WTC11 (cell line): ENCODE data around the gene RABGAP1. TPM values are rescaled to one million over a fixed set of nuclear protein-coding genes. Genes with fewer than 3 reads are reported as not detected.

Experiments used
- ATAC-seq: fragments of 200-7000 bp; cut with Tn5 transposase; 2 replicates; pipeline ENCODE4 v1.10.0; 2021; ENCODE audit warnings: mild to moderate bottlenecking, moderate library complexity
- CTCF ChIA-PET: fragments of 300-600 bp; sonication (Branson Sonifier 250); formaldehyde crosslinking; loops from one replicate; lab custom pipeline; 2021; ENCODE audit warnings: antibody characterized with exemption; lab: Charles Lee
- POLR2A ChIA-PET: fragments of 350-600 bp; sonication (Branson Sonifier 250); formaldehyde crosslinking; loops from one replicate; lab custom pipeline; 2021; ENCODE audit warnings: antibody characterized with exemption; lab: Charles Lee
- DNase-seq: peaks from one replicate; pipeline ENCODE4 v3.0.0; 2021; ENCODE audit warnings: low spot score
- H3K27ac Mint-ChIP-seq: 2 replicates; pipeline ENCODE4 v1.8.0; 2021; ENCODE audit warnings: mixed read lengths
- H3K27me3 Mint-ChIP-seq: 2 replicates; pipeline ENCODE4 v1.8.0; 2021; ENCODE audit warnings: low read depth, mild to moderate bottlenecking, moderate library complexity, mixed read lengths
- H3K36me3 Mint-ChIP-seq: 2 replicates; pipeline ENCODE4 v1.8.0; 2021; ENCODE audit warnings: mixed read lengths
- H3K4me1 Mint-ChIP-seq: 2 replicates; pipeline ENCODE4 v1.8.0; 2022; ENCODE audit warnings: mixed read lengths
- H3K4me3 Mint-ChIP-seq: 2 replicates; pipeline ENCODE4 v1.8.0; 2021; ENCODE audit warnings: mild to moderate bottlenecking, moderate library complexity, mixed read lengths
- H3K9me3 Mint-ChIP-seq: 2 replicates; pipeline ENCODE4 v1.8.0; 2021; ENCODE audit warnings: mixed read lengths
- ATF1 ChIP-seq: sonication (generic); formaldehyde crosslinking; IDR thresholded peaks from 2 replicates; pipeline ENCODE4 v1.8.1; 2023; ENCODE audit warnings: mild to moderate bottlenecking, moderate library complexity, missing genetic modification reagents
- CREB1 ChIP-seq: sonication (generic); formaldehyde crosslinking; IDR thresholded peaks from 2 replicates; pipeline ENCODE4 v1.8.0; 2023; ENCODE audit warnings: mild to moderate bottlenecking, missing genetic modification reagents
- EMX1 ChIP-seq: fragments of 250-450 bp; sonication (Bioruptor Pico); IDR thresholded peaks from 2 replicates; pipeline ENCODE4 v1.8.0; 2021; ENCODE audit warnings: mild to moderate bottlenecking
- ESRRA ChIP-seq: sonication (generic); formaldehyde crosslinking; IDR thresholded peaks from 2 replicates; pipeline ENCODE4 v1.8.1; 2022; ENCODE audit warnings: mild to moderate bottlenecking, missing genetic modification reagents, borderline replicate concordance
- ETV6 ChIP-seq: sonication (generic); formaldehyde crosslinking; IDR thresholded peaks from 2 replicates; pipeline ENCODE4 v1.8.1; 2022; ENCODE audit warnings: mild to moderate bottlenecking, missing genetic modification reagents
- NR3C1 ChIP-seq: sonication (generic); formaldehyde crosslinking; conservative IDR thresholded peaks from 2 replicates; pipeline ENCODE4 v1.8.1; 2023; ENCODE audit warnings: low read depth, mild to moderate bottlenecking, missing genetic modification reagents
- ZNF121 ChIP-seq: sonication (generic); formaldehyde crosslinking; IDR thresholded peaks from 2 replicates; pipeline ENCODE4 v1.8.0; 2023; ENCODE audit warnings: missing genetic modification reagents
- ZNF232 ChIP-seq: sonication (generic); formaldehyde crosslinking; IDR thresholded peaks from 2 replicates; pipeline ENCODE4 v1.8.0; 2022; ENCODE audit warnings: mild to moderate bottlenecking, missing genetic modification reagents
- ZNF263 ChIP-seq: sonication (generic); formaldehyde crosslinking; IDR thresholded peaks from 2 replicates; pipeline ENCODE4 v1.8.1; 2022; ENCODE audit warnings: low read depth, mild to moderate bottlenecking, moderate library complexity, missing genetic modification reagents
- ZNF423 ChIP-seq: fragments of 250-450 bp; sonication (Bioruptor Pico); IDR thresholded peaks from 2 replicates; pipeline ENCODE4 v2.1.2; 2022; ENCODE audit warnings: mild to moderate bottlenecking, moderate library complexity
- total RNA-seq: library from RNA; stranded (reverse); gene quantifications from 3 replicates; pipeline ENCODE4 v1.2.3, GENCODE V29; 2021
- TF ChIP-seq, protein P1 (sequence below): sonication (generic); formaldehyde crosslinking; IDR thresholded peaks from 2 replicates; pipeline ENCODE4 v1.8.0; 2022; ENCODE audit warnings: mild to moderate bottlenecking, missing genetic modification reagents
- TF ChIP-seq, protein P2 (sequence below): sonication (generic); formaldehyde crosslinking; IDR thresholded peaks from 2 replicates; pipeline ENCODE4 v1.8.0; 2023; ENCODE audit warnings: mild to moderate bottlenecking, missing genetic modification reagents
- TF ChIP-seq, protein P3 (sequence below): sonication (generic); formaldehyde crosslinking; IDR thresholded peaks from 2 replicates; pipeline ENCODE4 v1.8.1; 2022; ENCODE audit warnings: low read depth, mild to moderate bottlenecking, moderate library complexity, missing genetic modification reagents, borderline replicate concordance
- TF ChIP-seq, protein P4 (sequence below): sonication (generic); formaldehyde crosslinking; IDR thresholded peaks from 2 replicates; pipeline ENCODE4 v1.8.0; 2022; ENCODE audit warnings: mild to moderate bottlenecking, missing genetic modification reagents
- TF ChIP-seq, protein P5 (sequence below): sonication (generic); formaldehyde crosslinking; IDR thresholded peaks from 2 replicates; pipeline ENCODE4 v1.8.1; 2022; ENCODE audit warnings: low read depth, missing genetic modification reagents, borderline replicate concordance
- TF ChIP-seq, protein P6 (sequence below): fragments of 250-450 bp; sonication (Bioruptor Pico); IDR thresholded peaks from 2 replicates; pipeline ENCODE4 v1.9.0; 2021; ENCODE audit warnings: moderate library complexity, mild to moderate bottlenecking, inconsistent platforms, borderline replicate concordance
- TF ChIP-seq, protein P7 (sequence below): sonication (generic); formaldehyde crosslinking; IDR thresholded peaks from 2 replicates; pipeline ENCODE4 v1.8.0; 2023; ENCODE audit warnings: missing genetic modification reagents
- TF ChIP-seq, protein P8 (sequence below): fragments of 250-450 bp; sonication (Bioruptor Pico); IDR thresholded peaks from 2 replicates; pipeline ENCODE4 v1.9.0; 2021; ENCODE audit warnings: mild to moderate bottlenecking
- TF ChIP-seq, protein P9 (sequence below): sonication (generic); formaldehyde crosslinking; IDR thresholded peaks from 2 replicates; pipeline ENCODE4 v1.8.1; 2023; ENCODE audit warnings: mild to moderate bottlenecking, missing genetic modification reagents, borderline replicate concordance
- TF ChIP-seq, protein P10 (sequence below): sonication (generic); formaldehyde crosslinking; IDR thresholded peaks from 2 replicates; pipeline ENCODE4 v1.8.1; 2023; ENCODE audit warnings: mild to moderate bottlenecking, missing genetic modification reagents, moderate library complexity

Gene RABGAP1
- total RNA-seq, 1 experiment from 2014 or later: 38.1 TPM

DNA sequence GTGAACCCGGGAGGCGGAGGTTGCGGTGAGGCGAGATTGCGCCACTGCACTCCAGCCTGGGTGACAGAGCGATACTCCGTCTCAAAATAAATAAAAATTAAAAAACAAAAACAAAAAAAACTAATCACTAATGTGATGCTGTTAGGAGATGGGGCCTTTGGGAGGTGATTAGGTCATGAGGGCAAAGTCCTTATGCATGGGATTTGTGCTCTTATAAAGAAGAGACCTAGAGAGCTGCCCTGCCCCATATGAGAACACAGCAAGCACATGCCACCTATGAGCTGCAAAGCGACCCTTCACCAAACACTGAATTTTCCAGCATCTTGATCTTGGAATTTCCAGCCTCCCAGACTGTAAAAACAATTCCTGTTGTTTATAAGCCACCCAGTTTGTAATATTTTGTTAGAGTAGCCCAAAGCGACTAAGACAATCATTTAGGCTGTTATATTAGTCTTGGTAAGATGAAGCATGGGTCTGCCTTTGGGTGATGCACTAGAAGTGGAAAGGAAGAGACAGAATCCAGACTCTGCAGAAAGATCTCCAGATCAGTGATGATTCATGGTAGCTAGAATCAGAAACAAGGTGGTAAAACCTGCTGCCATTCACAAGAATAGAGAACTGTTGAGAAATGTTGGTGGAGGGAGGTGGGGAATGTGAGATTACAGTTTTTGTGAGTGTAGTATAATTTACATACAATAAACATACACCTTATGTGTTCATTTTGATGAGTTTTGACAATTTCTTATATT, 118.8 kb downstream of the RABGAP1 start:
- no peak overlapping the region for H3K4me3 Mint-ChIP-seq
- no peak for DNase-seq
- POLR2A ChIA-PET: no interaction called here
- no peak for ATAC-seq
- TF ChIP-seq NR3C1 (CRISPR knock-in tag): no peak
- TF ChIP-seq ESRRA (CRISPR knock-in tag): no peak
- TF ChIP-seq, protein P1, sequence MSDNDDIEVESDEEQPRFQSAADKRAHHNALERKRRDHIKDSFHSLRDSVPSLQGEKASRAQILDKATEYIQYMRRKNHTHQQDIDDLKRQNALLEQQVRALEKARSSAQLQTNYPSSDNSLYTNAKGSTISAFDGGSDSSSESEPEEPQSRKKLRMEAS: no peak
- TF ChIP-seq ATF1 (CRISPR knock-in tag): no peak
- TF ChIP-seq, protein P2, sequence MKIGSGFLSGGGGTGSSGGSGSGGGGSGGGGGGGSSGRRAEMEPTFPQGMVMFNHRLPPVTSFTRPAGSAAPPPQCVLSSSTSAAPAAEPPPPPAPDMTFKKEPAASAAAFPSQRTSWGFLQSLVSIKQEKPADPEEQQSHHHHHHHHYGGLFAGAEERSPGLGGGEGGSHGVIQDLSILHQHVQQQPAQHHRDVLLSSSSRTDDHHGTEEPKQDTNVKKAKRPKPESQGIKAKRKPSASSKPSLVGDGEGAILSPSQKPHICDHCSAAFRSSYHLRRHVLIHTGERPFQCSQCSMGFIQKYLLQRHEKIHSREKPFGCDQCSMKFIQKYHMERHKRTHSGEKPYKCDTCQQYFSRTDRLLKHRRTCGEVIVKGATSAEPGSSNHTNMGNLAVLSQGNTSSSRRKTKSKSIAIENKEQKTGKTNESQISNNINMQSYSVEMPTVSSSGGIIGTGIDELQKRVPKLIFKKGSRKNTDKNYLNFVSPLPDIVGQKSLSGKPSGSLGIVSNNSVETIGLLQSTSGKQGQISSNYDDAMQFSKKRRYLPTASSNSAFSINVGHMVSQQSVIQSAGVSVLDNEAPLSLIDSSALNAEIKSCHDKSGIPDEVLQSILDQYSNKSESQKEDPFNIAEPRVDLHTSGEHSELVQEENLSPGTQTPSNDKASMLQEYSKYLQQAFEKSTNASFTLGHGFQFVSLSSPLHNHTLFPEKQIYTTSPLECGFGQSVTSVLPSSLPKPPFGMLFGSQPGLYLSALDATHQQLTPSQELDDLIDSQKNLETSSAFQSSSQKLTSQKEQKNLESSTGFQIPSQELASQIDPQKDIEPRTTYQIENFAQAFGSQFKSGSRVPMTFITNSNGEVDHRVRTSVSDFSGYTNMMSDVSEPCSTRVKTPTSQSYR (CRISPR knock-in tag): no peak
- TF ChIP-seq, protein P3, sequence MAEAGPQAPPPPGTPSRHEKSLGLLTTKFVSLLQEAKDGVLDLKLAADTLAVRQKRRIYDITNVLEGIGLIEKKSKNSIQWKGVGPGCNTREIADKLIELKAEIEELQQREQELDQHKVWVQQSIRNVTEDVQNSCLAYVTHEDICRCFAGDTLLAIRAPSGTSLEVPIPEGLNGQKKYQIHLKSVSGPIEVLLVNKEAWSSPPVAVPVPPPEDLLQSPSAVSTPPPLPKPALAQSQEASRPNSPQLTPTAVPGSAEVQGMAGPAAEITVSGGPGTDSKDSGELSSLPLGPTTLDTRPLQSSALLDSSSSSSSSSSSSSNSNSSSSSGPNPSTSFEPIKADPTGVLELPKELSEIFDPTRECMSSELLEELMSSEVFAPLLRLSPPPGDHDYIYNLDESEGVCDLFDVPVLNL (CRISPR knock-in tag): no peak
- TF ChIP-seq ZNF263 (CRISPR knock-in tag): no peak
- no peak for TF ChIP-seq ZNF121 (CRISPR knock-in tag)
- TF ChIP-seq ZNF423 (CRISPR knock-in tag): no peak
- TF ChIP-seq, protein P4, sequence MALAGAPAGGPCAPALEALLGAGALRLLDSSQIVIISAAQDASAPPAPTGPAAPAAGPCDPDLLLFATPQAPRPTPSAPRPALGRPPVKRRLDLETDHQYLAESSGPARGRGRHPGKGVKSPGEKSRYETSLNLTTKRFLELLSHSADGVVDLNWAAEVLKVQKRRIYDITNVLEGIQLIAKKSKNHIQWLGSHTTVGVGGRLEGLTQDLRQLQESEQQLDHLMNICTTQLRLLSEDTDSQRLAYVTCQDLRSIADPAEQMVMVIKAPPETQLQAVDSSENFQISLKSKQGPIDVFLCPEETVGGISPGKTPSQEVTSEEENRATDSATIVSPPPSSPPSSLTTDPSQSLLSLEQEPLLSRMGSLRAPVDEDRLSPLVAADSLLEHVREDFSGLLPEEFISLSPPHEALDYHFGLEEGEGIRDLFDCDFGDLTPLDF (CRISPR knock-in tag): no peak
- TF ChIP-seq, all 79 proteins: peak for 0
- Mint-ChIP-seq H3K4me1 (peaks cover 23% of the 10 kb centered on the region), H3K36me3 (peaks cover 23% of the 10 kb centered on the region), H3K27ac (no peak overlapping the region), H3K27me3 (no peaks in the 10 kb centered on the region), H3K9me3 (peaks cover 9% of the 10 kb centered on the region)
- CTCF ChIA-PET: no interaction called here

DNA sequence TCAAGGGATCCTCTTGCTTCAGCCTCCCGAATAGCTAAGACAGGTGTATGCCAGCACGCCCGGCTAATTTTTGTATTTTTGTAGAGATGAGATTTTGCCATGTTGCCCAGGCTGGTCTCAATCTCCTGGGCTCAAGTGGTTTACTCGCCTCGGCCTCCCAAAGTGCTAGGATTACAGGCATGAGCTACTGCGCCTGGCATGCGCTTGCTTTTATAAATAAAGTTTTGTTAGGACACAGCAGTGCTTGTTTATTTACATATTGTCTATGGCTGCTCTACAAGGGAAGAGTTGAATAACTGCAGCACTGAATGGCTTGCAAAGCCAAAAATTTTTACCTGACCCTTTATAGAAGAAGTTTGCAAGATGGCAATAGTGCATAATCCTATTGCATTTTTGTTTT, 120.4 kb downstream of the RABGAP1 start:
- Mint-ChIP-seq H3K36me3 (peaks cover 23% of the 10 kb centered on the region), H3K27me3 (no peaks in the 10 kb centered on the region), H3K4me3 (no peak overlapping the region), H3K9me3 (peaks cover 4% of the 10 kb centered on the region), H3K27ac (no peak overlapping the region), H3K4me1 (peaks cover 23% of the 10 kb centered on the region)
- ChIA-PET POLR2A (interaction anchor here (0.6 kb wide), 1 partner anchor 259 kb away, joined by 9 read pairs; no protein-coding TSS in a partner anchor), CTCF (no interaction called here)
- ATAC-seq: no peak
- no peak for DNase-seq
- TF ChIP-seq NR3C1 (CRISPR knock-in tag) (no peak), ZNF232 (CRISPR knock-in tag) (no peak), ETV6 (CRISPR knock-in tag) (no peak), CREB1 (CRISPR knock-in tag) (no peak), EMX1 (CRISPR knock-in tag) (no peak), ESRRA (CRISPR knock-in tag) (no peak)
- TF ChIP-seq, protein P5, sequence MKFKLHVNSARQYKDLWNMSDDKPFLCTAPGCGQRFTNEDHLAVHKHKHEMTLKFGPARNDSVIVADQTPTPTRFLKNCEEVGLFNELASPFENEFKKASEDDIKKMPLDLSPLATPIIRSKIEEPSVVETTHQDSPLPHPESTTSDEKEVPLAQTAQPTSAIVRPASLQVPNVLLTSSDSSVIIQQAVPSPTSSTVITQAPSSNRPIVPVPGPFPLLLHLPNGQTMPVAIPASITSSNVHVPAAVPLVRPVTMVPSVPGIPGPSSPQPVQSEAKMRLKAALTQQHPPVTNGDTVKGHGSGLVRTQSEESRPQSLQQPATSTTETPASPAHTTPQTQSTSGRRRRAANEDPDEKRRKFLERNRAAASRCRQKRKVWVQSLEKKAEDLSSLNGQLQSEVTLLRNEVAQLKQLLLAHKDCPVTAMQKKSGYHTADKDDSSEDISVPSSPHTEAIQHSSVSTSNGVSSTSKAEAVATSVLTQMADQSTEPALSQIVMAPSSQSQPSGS: no peak
- TF ChIP-seq, protein P6, sequence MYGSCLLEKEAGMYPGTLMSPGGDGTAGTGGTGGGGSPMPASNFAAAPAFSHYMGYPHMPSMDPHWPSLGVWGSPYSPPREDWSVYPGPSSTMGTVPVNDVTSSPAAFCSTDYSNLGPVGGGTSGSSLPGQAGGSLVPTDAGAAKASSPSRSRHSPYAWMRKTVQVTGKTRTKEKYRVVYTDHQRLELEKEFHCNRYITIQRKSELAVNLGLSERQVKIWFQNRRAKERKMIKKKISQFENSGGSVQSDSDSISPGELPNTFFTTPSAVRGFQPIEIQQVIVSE (CRISPR knock-in tag): no peak
- TF ChIP-seq, protein P7, sequence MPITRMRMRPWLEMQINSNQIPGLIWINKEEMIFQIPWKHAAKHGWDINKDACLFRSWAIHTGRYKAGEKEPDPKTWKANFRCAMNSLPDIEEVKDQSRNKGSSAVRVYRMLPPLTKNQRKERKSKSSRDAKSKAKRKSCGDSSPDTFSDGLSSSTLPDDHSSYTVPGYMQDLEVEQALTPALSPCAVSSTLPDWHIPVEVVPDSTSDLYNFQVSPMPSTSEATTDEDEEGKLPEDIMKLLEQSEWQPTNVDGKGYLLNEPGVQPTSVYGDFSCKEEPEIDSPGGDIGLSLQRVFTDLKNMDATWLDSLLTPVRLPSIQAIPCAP (CRISPR knock-in tag): no peak
- TF ChIP-seq, protein P8, sequence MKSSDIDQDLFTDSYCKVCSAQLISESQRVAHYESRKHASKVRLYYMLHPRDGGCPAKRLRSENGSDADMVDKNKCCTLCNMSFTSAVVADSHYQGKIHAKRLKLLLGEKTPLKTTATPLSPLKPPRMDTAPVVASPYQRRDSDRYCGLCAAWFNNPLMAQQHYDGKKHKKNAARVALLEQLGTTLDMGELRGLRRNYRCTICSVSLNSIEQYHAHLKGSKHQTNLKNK: no peak
- TF ChIP-seq, protein P9, sequence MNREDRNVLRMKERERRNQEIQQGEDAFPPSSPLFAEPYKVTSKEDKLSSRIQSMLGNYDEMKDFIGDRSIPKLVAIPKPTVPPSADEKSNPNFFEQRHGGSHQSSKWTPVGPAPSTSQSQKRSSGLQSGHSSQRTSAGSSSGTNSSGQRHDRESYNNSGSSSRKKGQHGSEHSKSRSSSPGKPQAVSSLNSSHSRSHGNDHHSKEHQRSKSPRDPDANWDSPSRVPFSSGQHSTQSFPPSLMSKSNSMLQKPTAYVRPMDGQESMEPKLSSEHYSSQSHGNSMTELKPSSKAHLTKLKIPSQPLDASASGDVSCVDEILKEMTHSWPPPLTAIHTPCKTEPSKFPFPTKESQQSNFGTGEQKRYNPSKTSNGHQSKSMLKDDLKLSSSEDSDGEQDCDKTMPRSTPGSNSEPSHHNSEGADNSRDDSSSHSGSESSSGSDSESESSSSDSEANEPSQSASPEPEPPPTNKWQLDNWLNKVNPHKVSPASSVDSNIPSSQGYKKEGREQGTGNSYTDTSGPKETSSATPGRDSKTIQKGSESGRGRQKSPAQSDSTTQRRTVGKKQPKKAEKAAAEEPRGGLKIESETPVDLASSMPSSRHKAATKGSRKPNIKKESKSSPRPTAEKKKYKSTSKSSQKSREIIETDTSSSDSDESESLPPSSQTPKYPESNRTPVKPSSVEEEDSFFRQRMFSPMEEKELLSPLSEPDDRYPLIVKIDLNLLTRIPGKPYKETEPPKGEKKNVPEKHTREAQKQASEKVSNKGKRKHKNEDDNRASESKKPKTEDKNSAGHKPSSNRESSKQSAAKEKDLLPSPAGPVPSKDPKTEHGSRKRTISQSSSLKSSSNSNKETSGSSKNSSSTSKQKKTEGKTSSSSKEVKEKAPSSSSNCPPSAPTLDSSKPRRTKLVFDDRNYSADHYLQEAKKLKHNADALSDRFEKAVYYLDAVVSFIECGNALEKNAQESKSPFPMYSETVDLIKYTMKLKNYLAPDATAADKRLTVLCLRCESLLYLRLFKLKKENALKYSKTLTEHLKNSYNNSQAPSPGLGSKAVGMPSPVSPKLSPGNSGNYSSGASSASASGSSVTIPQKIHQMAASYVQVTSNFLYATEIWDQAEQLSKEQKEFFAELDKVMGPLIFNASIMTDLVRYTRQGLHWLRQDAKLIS (CRISPR knock-in tag): no peak
- TF ChIP-seq, protein P10, sequence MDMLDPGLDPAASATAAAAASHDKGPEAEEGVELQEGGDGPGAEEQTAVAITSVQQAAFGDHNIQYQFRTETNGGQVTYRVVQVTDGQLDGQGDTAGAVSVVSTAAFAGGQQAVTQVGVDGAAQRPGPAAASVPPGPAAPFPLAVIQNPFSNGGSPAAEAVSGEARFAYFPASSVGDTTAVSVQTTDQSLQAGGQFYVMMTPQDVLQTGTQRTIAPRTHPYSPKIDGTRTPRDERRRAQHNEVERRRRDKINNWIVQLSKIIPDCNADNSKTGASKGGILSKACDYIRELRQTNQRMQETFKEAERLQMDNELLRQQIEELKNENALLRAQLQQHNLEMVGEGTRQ (CRISPR knock-in tag): no peak
